Body of pancreas (tissue), 4 donors: ENCODE measurements around the gene NT5C2. TPM values are rescaled to one million over a fixed set of nuclear protein-coding genes. Genes with fewer than 3 reads are reported as not detected.

ENCODE experiments used
- ATAC-seq: fragments of 150-250 bp; one replicate; pipeline ENCODE4 v1.9.1; 2016
- DNase-seq, 4 donors: peaks; one replicate each; pipeline ENCODE4 v3.0.0-alpha.2; 2019
- H3K27ac ChIP-seq, 4 donors: fragments of 200-600 bp; sonication (generic); 1 replicate in 3 of 4; 2 replicates in 1 of 4; pipeline versions ENCODE4 v1.5.1 to v1.6.1; 2016 to 2019; ENCODE audit warnings: mild to moderate bottlenecking in 1 of 4, mixed read lengths in 1 of 4, moderate library complexity in 1 of 4
- H3K27me3 ChIP-seq, 2 donors: fragments of 200-600 bp; sonication (generic); one replicate each; pipeline ENCODE4 v1.6.0; 2016; ENCODE audit warnings: mild to moderate bottlenecking in 1 of 2
- H3K36me3 ChIP-seq, 2 donors: fragments of 200-600 bp; sonication (generic); replicated peaks in 1 of 2; 2 replicates each; pipeline ENCODE4 v1.5.1; 2016; ENCODE audit warnings: low read depth in 2 of 2; ENCODE audit not compliant: insufficient read depth in 1 of 2
- H3K4me1 ChIP-seq: fragments of 200-600 bp; sonication (generic); one replicate; pipeline ENCODE4 v1.6.0; 2016
- H3K4me3 ChIP-seq, 2 donors: fragments of 200-600 bp; sonication (generic); 1 replicate in 1 of 2; 2 replicates in 1 of 2; pipeline ENCODE4 v1.5.1; 2016 to 2019
- H3K9me3 ChIP-seq, 3 donors: fragments of 200-600 bp; sonication (generic); 1 replicate in 2 of 3; 2 replicates in 1 of 3; pipeline ENCODE4 v1.5.1; 2016
- POLR2A ChIP-seq, 3 donors: fragments of 450-650 bp; IDR thresholded peaks; one replicate each; pipeline ENCODE4 v1.6.1; 2016; ENCODE audit warnings: antibody characterized with exemption in 3 of 3, mild to moderate bottlenecking in 2 of 3
- WGBS, 2 donors: methylation state at CpG; one replicate each; pipeline ENCODE4 v1.1.5; 2017; 5-methylcytosine and 5-hydroxymethylcytosine counted together
- intact Hi-C: fragments of 100-400 bp; cut with DNase I; formaldehyde crosslinking; loops from one replicate; pipeline ENCODE4 v1.15.1; 2023
- total RNA-seq, 2 donors: library from RNA; depleted of rRNA; stranded (reverse); fragments of >200 nt; gene quantifications; one replicate each; pipeline ENCODE4 v1.1.0, GENCODE V29; 2016
- TF ChIP-seq, protein P1 (sequence below), 7 experiments: fragments of 450-650 bp in 4 of 7; fragments of 200-600 bp in 3 of 7; sonication (generic) in 3 of 7; IDR thresholded peaks; one replicate each; pipeline ENCODE4 v1.5.1; 2016 to 2019; ENCODE audit warnings: antibody characterized with exemption in 7 of 7

The NT5C2 gene
- total RNA-seq, 2 donors from 2014 or later, result 32.0 to 43.1 TPM

DNA sequence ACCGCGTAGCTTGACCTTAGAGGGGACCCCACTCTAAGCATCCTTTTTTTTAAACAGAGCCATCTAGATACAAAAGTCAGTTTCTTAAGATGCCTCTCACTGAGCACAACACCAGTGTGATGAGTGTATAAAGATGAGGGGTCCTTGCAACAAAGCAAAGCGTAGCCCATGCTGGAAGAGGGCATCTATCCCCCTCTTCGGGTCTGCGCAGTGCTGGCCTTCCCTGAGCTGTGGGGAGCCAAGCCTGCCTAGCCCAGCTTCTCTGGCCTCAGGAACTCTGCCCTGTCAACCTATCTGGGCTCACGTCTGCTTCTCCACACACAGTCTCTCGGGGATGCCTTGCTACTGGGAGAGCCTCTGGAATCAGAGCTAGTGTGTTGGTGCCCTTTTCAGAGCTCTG, 114.0 kb downstream of the NT5C2 start:
- peak overlapping the region in 2 of 4 donors; percentile 68 to 75 for H3K27ac ChIP-seq
- DNase-seq, result no peak
- H3K4me1 ChIP-seq, result peaks cover 19% of the 10 kb centered on the region
- H3K27me3 ChIP-seq, result no peaks in the 10 kb centered on the region
- WGBS, 2 donors, result 89 to 100% methylated on average over 3 to 7 of the region's 7 CpGs
- no peaks in the 10 kb centered on the region for H3K9me3 ChIP-seq
- H3K36me3 ChIP-seq, result peaks cover 0 to 3% of the 10 kb centered on the region in 2 donors
- no peak overlapping the region for H3K4me3 ChIP-seq
- intact Hi-C loops, result no loop called here
- no peak for TF ChIP-seq POLR2A (IDR thresholded peaks at IDR 0.05)
- TF ChIP-seq, protein P1, sequence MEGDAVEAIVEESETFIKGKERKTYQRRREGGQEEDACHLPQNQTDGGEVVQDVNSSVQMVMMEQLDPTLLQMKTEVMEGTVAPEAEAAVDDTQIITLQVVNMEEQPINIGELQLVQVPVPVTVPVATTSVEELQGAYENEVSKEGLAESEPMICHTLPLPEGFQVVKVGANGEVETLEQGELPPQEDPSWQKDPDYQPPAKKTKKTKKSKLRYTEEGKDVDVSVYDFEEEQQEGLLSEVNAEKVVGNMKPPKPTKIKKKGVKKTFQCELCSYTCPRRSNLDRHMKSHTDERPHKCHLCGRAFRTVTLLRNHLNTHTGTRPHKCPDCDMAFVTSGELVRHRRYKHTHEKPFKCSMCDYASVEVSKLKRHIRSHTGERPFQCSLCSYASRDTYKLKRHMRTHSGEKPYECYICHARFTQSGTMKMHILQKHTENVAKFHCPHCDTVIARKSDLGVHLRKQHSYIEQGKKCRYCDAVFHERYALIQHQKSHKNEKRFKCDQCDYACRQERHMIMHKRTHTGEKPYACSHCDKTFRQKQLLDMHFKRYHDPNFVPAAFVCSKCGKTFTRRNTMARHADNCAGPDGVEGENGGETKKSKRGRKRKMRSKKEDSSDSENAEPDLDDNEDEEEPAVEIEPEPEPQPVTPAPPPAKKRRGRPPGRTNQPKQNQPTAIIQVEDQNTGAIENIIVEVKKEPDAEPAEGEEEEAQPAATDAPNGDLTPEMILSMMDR (IDR thresholded peaks at IDR 0.05), result no peak
- no peak for ATAC-seq

DNA sequence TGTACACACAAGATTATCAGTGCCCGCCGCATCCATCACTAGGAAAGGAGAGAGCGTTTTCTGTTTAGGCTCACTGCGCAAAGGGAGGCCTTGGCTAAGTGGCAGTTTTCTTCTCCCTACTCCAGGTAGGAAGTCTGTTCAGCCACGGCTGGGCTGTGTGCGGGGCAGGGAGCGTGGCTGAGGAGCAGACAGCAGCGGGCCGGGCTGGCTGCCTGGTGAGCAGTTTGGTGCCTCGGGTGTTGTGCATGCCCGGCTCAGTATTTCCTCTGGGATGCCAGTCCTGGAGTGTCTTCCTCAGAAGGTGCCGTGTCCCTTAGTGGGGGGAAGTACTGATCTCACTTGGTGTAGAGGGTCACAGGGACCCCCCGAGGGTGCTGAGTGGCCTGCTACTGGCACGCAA, 114.4 kb downstream of the NT5C2 start:
- TF ChIP-seq, protein P1 (IDR thresholded peaks at IDR 0.05), result no peak
- no peak for TF ChIP-seq POLR2A (IDR thresholded peaks at IDR 0.05)
- H3K9me3 ChIP-seq, result no peaks in the 10 kb centered on the region
- peak overlapping the region in 3 of 4 donors; percentile 68 to 75 (median 72) for H3K27ac ChIP-seq
- intact Hi-C loops, result no loop called here
- H3K4me3 ChIP-seq, result no peak overlapping the region
- DNase-seq (no peak), ATAC-seq (no peak)
- 84 to 85% methylated on average over 6 to 14 of the region's 14 CpGs for WGBS, 2 donors
- peaks cover 19% of the 10 kb centered on the region for H3K4me1 ChIP-seq
- H3K36me3 ChIP-seq, result peaks cover 0 to 3% of the 10 kb centered on the region in 2 donors
- no peaks in the 10 kb centered on the region for H3K27me3 ChIP-seq

- Histone ChIP-seq H3K27me3 (no peaks in the 10 kb centered on the region), H3K27ac (peak overlapping the region; percentile 21 to 75 (median 70)), H3K36me3 (peaks cover 0 to under 1% of the 10 kb centered on the region in 2 donors), H3K4me1 (peaks cover 19% of the 10 kb centered on the region), H3K4me3 (no peak overlapping the region), H3K9me3 (no peaks in the 10 kb centered on the region)
- DNase-seq, result no peak
- intact Hi-C loops, result no loop called here
- no peak for ATAC-seq
- TF ChIP-seq POLR2A (IDR thresholded peaks at IDR 0.05), result no peak
- TF ChIP-seq, protein P1 (IDR thresholded peaks at IDR 0.05), result no peak
- WGBS, 2 donors, result 57 to 90% methylated on average over 2 to 3 of the region's 3 CpGs
Measured at GRCh38 chr10:103078309-103078615, 114.8 kb downstream of the NT5C2 start.

DNA sequence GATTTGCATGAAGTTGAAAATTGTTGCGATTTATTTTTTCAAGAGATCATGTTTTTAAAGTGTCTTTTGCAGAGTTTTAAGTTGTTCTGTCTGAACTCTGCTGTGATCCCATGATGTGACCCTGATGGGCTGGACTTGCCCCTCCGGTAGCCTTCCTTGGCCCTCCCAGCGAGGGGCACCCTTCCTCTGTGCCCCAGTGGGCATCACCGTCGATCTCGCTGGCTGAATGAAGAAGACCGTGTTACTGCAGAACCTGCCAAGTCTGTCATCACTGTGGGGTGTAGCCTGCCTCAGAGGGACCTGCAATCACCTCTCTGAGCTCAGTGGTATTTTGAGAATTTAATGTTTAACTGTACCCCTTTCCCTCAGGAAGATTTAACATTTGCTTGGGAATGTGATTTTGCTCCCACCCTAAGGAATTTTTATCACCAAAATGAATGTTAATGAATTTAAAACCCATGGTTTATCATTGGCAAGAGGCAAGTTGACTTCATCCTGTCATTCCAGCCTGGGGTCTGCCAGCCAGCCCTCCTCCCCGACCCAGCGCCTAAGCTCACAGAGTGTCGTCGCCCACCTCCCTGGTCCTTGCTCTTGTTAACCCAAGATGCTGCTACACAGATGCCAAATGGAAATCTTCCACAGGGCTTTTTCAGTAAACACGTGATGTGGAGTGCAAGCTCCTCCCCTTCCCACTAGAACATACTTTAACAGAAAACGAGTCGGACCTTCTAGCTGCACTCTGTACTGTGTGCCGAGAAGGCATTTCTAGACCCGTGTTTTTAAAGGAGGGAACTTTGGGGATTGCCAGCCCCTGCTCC, 115.4 kb downstream of the NT5C2 start:
- peak; percentile 80 for ATAC-seq
- WGBS, 2 donors, result 60 to 61% methylated on average over 16 of the region's 16 CpGs
- H3K4me3 ChIP-seq, result no peak overlapping the region
- peak overlapping the region; percentile 21 to 75 (median 70) for H3K27ac ChIP-seq
- DNase-seq, result peak in 2 of 4 donors; percentile 25 to 41
- no peaks in the 10 kb centered on the region for H3K9me3 ChIP-seq
- intact Hi-C loops, result no loop called here
- H3K4me1 ChIP-seq, result peaks cover 19% of the 10 kb centered on the region
- no peaks in the 10 kb centered on the region for H3K27me3 ChIP-seq
- peak in 2 of 3 donors; percentile 20 to 22 for TF ChIP-seq POLR2A (IDR thresholded peaks at IDR 0.05)
- TF ChIP-seq, protein P1 (IDR thresholded peaks at IDR 0.05), result no peak
- no peaks in the 10 kb centered on the region for H3K36me3 ChIP-seq

- H3K4me3 ChIP-seq, result no peak overlapping the region
- no peak for ATAC-seq
- intact Hi-C loops, result no loop called here
- TF ChIP-seq, protein P1 (IDR thresholded peaks at IDR 0.05), result no peak
- no peak for TF ChIP-seq POLR2A (IDR thresholded peaks at IDR 0.05)
- peak overlapping the region in 1 of 4 donors; percentile 75 for H3K27ac ChIP-seq
- H3K4me1 ChIP-seq, result peaks cover 19% of the 10 kb centered on the region
- no peaks in the 10 kb centered on the region for H3K36me3 ChIP-seq
- no peaks in the 10 kb centered on the region for H3K9me3 ChIP-seq
- no peak for DNase-seq
- H3K27me3 ChIP-seq, result no peaks in the 10 kb centered on the region
- 89 to 91% methylated on average over 10 to 21 of the region's 21 CpGs for WGBS, 2 donors
Measured at GRCh38 chr10:103077020-103077419, 116.1 kb downstream of the NT5C2 start.
